HG03442 (cell line): ENCODE measurements around the gene EMX2.

ENCODE experiments used
- ATAC-seq: cut with Tn5 transposase; IDR thresholded peaks from one replicate; pipeline ENCODE4 v1.9.1; 2021; ENCODE audit warnings: mild to moderate bottlenecking, moderate library complexity; ENCODE audit not compliant: unreplicated experiment

Gene EMX2

GRCh38 chr10:117531371-117532002 lies 11.1 kb upstream of the EMX2 start:
- no peak for ATAC-seq

GRCh38 chr10:117532003-117532385 lies 10.6 kb upstream of the EMX2 start:
- no peak for ATAC-seq

- no peak for ATAC-seq
Measured at GRCh38 chr10:117532451-117533107, 10.0 kb upstream of the EMX2 start.

GRCh38 chr10:117533507-117534281 lies 8.9 kb upstream of the EMX2 start:
- no peak for ATAC-seq

- no peak for ATAC-seq
Measured at GRCh38 chr10:117534321-117535297, 7.9 kb upstream of the EMX2 start.

- no peak for ATAC-seq
Measured at GRCh38 chr10:117535298-117536071, 7.1 kb upstream of the EMX2 start.

GRCh38 chr10:117536072-117536865 lies 6.3 kb upstream of the EMX2 start:
- no peak for ATAC-seq

GRCh38 chr10:117536866-117537435 lies 5.6 kb upstream of the EMX2 start:
- ATAC-seq: no peak

GRCh38 chr10:117537436-117537903 lies 5.1 kb upstream of the EMX2 start:
- no peak for ATAC-seq

GRCh38 chr10:117537904-117538524 lies 4.5 kb upstream of the EMX2 start:
- ATAC-seq: no peak

- ATAC-seq: no peak
Measured at GRCh38 chr10:117539361-117539773, 3.2 kb upstream of the EMX2 start.

- no peak for ATAC-seq
Measured at GRCh38 chr10:117539903-117540639, 2.5 kb upstream of the EMX2 start.

GRCh38 chr10:117540640-117541404 lies 1.7 kb upstream of the EMX2 start:
- ATAC-seq: no peak

GRCh38 chr10:117541405-117541908 lies 1.1 kb upstream of the EMX2 start:
- ATAC-seq: no peak

- no peak for ATAC-seq
Measured at GRCh38 chr10:117541909-117542705, 439 bp upstream of the EMX2 start.
